Measurements from ENCODE around the gene SLC7A5.
A peak's percentile ranks its signal among the peaks of the same experiment; 100 is the strongest.
"Not testable (repeated sequence)": the region's sequence is repeated elsewhere in the genome, so short reads cannot be mapped to it uniquely, and the experiment has no call there.

The SLC7A5 gene

DNA sequence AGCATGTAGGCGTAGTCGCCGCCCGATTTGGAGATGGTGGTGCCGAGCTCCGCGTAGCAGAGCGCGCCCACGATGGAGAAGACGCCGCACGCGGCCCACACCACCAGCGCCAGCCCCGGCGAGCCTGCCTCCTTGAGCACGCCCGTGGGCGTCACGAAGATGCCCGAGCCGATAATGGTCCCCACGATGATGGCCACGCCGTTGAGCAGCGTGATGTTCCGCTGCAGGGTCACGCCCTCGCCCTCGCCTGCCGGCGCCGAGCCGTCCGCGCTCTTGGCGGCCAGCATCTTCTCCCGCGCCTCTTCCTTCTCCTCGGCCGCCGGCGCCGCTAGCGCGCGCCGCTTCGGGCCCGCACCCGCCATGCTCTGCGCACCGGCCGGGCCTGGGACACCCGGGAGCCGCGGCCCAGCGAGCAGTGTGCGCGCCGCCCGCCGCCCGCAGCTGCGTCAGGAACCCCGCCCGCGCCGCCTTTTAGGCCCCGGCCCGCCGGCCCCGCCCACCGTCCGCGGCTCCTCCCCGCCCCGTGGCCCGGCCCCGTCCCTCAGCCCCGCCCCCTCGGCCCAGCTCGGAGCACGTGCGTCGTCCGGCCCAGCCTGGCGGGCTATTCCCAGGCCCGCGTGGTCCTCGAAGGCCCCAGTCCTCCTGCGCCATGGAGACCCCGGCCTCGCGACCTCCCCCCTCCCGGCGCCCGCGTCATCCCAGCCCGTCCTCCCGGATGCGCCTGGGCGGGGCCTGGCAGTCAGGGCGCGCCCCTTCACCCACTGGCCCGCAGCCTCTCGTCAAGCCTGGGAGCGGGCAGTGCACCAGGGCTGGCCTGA, at the start of gene SLC7A5:
SLC7A5 (minus strand) TSS at position 447 of the 818 bp plus-strand sequence; CDS start at position 362, 85 bp downstream.
- DNase-seq = peak; percentile 89

DNA sequence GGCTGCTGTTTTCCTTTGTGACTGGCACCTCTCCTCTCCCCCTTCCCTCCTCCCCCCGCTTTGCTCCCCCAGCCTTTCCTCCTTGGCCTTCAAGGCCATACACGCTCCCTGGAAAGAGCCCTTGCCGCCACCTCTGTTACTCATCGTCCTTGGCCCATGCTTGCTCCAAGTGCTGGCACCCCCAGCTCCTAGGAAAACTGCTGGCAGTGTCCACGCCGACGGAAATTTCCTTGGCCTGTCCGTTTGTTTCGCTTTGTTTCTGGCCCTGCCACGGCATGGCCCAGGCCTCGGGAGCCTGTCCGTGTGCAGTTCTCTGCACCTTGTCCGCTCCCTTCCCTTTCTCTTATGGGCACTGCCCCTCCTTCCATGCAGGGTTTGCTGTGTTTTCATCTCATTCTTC, 49.0 kb upstream of the SLC7A5 start:
- DNase-seq = no peak

DNA sequence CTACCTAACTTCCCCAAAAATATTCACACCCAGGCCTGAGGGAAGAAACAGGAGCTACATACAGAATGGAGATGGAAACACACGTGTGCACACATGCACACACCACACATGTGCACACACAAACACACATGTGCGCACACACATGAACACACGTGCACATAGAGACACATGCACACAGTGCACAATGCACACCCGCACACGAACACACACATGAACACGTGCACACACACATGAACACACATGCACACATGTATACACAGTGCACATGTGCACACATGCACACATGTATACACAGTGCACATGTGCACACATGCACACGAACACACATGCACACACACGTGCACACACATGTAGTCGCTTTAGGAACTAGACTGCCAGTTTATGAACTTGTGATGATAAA, 48.2 kb upstream of the SLC7A5 start:
- DNase-seq = no peak

DNA sequence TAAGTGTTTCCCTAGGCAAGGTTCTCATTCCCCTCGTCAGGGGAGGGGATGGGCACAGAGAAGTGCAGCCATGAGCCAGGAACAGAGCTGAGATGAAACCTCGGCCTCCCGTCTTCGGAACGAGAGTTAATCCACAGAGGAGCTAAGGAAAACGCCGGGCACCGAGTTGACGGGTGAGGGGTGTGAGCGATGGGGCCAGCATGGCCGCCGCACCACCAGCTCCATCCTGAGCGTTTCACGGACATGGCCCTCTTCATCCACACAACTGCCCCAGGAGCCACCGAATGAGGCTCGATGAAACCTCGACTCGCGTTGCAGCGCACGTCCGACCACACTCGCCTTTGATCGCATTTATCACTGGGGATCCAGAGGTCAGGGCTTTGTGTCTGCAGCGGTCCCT, 45.5 kb upstream of the SLC7A5 start:
- DNase-seq = no peak

DNA sequence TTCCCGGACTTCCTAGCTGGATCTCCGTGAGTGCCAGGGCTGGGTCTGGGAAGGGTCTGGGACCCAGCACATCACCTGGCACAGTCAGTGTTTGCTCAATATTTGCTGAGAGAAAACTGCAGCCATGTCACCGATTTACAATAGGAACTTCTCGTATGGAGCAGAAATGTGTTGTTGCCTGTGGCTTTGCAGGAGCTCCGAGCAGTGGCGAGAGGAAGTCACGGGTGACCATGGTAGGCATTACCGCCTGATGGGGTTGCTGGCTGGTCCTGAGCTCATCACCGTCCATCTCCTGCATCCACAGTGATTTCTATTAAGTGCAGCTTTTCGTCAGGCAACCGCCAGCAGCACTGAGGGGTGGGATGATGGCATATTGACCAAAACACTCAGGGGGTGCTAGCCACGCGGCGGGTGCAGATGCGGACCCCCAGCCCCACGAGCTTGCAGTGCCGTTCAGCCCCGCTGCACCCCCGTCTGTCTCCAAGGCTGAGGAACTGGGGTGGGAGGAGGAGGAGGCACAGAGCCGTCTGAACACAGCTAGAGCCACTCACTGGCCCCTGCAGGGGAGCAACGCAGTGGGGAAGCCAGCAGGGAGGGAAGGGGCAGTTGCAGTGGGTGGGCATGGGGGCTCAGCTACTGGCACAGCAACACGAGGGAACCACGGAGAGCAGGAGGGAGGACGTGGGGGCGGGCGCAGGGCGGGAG, 44.9 kb upstream of the SLC7A5 start:
- DNase-seq = not testable (repeated sequence)

DNA sequence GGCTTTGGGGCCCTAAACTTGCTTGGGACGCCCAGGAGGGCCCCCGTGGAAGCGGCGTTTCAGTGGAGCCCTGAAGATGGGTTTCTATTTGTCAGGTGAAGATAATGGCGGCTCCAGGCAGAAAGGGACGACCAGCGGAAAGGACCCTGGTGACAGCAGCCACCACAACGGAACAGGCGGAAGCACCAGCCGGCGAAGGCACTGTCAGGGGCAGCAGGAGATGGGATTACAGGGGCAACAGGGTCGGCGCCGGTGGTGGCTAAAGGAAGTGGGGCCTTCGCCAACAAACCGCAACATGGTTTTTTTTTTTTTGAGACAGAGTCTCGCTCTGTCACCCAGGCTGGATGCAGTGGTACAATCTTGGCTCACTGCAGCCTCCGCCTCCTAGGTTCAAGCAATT, 43.4 kb upstream of the SLC7A5 start:
- DNase-seq = not testable (repeated sequence)

DNA sequence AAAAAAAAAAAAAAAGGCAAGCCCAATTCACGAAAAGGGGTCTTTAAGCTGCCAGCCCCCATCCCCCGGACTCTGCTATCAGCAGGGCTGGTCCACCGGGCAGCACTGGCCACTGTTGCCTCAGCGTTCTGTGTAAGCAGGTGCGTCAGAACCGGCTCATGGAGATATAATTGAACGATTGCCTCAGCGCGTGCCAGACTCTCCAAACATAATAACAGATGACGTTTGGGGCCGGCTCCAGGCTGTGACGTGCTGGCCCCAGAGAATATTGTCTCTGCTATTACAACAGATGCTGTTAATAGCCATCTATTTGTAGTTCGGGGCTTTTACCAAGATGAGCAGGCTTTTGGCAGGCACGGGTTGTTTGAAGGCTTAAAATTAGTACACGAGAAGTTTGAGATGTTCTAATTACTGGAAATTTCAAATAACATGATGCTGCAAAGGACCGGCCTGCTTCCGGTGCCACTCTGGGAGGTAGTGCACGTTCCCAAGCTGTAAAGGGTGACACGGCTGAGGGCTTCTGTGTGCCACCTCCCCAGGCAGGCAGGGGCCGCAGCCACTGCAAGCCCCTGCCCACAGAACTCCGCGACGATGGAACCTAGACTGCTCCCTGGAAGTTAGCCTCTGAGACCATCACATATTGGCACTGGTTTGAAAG, 41.9 kb upstream of the SLC7A5 start:
- DNase-seq = not testable (repeated sequence)

DNA sequence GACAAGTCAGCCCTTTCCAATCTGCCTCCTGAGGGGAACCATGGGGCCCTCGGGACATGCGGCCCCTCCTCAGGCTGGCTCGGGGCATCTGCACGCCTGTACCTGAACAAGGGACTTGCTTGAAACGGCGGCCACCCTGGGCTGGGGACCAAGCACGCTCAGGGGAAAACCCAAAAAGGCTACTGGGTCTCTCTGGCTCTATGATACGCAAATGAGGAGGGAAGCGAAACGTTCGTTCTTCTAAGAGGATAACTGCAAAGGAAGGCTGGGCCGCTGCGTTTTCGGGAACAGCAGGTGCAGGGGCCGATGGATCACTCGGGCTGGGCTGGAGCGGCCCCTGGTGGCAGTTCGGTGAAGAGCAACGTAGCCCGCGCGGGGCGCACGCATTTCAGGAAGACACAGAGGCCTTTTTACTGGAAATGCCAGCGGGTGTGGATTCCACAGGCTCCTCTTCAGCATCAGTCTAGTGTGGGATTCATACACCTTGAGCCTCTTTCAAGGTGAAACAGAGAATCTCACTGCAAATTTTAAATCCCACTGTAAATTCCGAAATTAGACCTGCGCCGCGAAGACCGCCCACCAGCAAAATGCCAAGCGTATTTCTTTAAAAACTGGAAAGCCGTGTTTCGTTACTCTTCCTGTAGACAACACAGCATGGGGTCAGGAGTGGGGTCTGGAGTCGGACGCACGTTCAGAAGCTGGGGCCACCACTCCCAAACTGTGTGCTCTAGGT, 40.1 kb upstream of the SLC7A5 start:
- DNase-seq = peak; percentile 77

DNA sequence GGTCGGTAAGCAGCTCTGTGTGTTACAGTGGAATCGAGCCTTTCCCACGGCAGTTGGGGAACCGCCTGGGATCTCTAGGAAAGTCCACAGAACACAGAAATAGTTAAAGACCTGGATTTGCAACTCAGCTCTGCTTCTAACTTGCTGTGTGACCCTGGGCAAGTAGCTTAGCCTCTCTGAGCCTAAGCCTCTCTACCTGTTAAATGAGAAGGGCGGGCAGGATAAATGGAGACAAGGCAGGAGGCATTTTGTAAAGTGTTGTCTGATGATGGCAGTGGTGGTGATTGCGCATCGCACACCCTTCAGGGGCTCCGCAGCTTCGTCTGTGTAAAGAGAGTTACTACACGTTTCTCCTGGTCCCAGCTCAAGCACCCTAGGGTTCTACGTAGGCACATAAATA, 38.8 kb upstream of the SLC7A5 start:
- DNase-seq = not testable (repeated sequence)

DNA sequence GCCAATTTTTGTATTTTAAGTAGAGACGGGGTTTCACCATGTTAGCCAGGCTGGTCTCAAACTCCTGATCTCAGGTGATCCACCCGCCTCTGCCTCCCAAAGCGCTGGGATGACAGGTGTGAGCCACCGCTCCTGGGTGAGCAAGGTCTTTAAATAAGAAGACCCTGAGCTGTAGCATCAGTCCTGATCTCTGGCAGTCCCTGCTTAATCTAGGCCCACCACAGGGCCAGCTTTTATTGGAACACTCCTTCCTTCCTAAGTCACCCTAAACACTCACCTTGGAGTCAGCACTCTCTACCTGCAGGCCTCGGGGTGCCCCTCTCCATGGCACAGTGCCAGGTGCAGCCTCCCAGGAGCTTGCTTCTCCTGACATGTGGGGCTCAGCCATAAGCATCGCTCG, 36.2 kb upstream of the SLC7A5 start:
- not testable (repeated sequence) for DNase-seq

DNA sequence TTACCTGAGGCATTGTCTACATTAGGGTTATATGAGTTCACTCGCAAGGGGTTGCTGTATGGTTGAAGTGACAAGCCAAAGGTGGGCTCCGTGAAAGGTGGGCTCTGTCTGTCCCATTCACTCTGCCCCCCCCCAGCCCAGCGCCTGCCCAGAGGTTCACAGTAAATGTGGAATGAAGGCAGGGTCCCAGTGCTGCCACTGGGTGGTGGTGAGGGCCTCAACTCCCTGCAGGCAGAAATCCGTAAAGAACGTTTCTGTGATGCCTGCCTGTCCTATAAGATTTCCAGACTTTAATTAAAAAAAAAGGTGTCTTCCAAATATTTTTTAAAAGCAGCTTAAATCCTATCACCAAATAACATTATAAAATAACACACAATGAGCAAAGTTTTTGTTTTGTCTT, 35.7 kb upstream of the SLC7A5 start:
- DNase-seq = not testable (repeated sequence)

DNA sequence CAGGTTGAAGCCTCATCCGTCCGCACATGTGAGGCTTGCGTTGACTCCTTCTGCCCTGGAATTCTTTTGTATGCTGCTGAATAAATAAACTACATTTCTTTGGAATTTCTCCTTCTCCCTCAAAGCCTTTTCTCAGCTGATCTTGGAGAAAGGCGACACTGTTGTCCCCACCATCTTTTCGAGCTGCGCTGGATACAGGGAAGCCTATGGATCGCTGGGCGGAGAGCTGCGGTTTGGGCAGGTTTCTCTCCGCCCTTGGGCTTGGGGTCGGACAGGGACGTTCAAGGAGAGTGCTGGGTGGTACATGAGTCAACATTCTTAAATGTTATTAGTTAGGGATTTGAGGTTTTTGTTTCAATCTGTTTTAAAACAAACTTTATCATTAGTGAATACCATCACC, 31.2 kb upstream of the SLC7A5 start:
- DNase-seq = not testable (repeated sequence)

DNA sequence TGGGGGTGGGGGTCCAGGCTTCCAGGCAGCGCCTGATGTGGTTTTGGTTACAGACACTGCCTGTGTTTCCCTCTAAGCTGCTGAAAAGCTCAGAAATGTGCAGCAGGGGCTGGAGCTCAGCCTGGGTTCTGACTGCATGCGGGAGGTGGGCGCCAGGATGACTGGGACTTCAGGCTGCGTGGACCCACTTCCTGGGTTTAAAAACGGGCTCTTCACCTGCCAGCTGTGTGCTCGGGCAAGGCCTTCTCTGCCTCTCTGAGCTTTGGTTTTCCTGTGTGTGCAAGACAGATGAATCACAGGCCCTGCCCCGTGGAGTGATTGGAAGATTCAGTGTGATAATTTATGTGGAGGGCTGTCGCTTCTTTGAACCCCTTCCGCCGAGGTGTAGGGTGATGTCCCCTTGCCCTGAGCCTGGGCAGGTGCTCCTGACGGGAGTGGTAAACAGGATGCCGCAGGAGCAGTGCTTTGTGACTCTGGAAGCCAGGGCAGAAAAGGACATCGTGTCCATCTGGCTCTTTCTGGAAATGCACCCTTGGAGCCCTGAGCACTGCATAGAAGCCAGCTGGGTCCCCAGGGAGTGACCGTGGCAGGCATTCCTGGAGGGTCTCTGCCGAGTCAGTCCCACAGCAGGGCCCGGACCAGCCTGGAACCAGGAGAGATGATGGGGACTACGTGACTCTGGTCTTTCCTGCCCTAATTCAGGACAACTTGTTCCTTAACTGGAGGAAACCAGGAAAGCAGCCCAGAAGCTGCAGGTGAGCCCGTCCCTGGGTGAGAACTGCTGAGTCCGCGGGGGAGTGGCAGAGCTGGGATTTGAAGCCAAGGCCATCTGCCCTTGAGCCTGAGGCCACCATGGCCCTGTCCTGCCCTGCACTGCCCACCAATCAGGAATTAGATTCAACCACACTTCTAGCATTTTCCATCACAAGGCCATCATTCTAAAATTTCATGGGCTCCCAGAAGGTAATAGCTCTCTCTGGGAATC, 28.5 kb upstream of the SLC7A5 start:
- peak; percentile 32 for DNase-seq

DNA sequence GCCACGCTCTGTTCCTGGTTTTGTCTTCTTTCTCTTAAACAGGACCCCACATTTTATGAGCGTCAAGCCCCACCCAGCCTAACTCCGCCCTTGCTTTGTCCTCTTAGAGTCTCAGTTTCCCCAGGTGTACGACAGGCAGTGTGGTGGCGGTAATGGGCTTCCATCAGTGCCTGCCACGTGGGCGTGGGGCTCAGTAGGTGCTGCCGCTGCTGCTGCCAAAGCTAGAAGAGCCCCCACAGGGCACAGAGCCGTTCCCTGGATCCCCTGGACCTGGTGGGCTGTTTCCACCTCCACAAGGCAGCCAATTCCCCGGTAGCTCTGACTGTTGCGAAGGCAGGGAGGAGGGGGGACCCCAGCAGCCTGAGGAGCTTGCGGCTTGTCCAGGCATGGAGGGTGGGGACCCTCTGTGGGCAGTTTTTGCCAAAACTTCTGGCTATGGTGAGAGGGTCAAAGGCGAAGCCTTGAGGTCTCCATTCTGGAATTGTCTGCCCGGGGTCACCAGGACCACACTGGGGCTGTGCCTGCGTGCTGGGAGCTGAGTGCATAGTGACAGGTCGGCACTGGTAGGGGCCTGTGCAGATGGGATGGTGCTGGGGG, 27.7 kb upstream of the SLC7A5 start:
- DNase-seq = not testable (repeated sequence)

DNA sequence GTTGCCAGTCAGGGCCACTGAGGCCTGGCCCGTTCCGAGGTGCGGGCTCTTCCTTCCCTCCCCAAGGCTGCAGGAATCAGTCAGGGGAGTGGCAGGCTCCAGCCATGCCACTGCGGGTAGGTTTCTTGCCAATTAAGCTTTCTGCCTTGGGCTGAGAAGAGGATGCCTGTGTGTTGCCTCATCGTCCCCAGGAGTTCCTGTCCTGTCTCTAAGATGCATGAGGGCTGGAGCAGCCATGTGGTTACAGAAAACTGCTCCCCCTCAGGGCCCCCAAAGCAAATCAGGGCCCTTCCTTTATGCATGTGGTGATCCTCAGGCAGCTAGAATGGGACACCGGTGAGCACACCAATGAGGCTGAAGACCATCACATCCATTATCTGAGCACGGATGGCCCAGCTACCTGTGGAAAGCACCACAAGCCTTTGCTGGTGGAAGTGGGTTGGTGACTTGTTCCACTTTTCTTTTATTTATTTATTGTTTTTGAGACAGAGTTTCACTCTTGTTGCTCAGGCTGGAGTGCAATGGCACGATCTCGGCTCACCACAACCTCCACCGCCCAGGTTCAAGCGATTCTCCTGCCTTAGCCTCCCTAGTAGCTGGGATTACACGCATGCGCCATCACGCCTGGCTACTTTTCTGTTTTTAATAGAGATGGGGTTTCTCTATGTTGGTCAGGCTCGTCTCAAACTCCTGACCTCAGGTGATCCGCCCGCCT, 27.0 kb upstream of the SLC7A5 start:
- DNase-seq = not testable (repeated sequence)

DNA sequence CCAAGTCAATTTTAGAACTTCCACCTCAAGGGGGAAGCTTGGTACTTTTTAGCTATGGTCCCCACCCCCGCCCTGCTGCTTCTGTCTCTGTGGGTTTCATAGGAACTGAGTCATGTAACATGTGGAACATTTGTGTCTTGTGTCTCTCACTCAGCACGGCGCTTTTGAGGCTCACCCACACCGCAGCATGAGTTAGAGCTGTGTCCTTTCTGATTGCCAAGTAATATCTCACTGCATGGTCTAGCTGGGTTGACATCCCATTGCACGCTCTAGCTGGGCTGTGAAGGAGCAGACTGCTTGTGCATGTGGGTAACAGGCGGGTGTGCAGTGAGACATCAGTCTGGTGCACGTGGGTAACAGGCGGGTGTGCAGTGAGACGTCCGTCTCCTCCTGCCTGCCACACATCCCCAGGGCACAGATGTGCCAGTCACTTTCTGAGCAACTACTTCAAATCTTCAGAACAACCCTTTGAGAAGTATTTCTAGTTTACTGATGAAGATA, 26.4 kb upstream of the SLC7A5 start:
- DNase-seq = peak; percentile 46

DNA sequence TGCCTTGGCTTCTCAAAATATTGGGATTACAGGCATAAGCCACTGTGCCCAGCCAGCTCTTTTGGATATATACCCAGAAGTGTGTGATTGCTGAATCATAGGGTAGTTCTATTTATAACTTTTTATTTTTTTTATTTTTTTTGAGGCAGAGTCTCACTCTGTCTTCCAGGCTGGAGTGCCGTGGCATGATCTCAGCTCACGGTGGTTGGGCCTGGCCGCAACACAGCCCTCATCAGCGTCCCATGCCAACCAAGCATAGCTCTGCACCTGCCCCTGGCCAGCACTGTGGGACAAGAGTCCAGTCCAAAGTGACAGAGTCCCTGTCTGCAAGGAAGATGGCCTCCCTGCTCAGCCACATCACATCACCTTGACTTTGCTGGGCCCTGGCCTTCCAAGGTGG, 24.7 kb upstream of the SLC7A5 start:
- not testable (repeated sequence) for DNase-seq

DNA sequence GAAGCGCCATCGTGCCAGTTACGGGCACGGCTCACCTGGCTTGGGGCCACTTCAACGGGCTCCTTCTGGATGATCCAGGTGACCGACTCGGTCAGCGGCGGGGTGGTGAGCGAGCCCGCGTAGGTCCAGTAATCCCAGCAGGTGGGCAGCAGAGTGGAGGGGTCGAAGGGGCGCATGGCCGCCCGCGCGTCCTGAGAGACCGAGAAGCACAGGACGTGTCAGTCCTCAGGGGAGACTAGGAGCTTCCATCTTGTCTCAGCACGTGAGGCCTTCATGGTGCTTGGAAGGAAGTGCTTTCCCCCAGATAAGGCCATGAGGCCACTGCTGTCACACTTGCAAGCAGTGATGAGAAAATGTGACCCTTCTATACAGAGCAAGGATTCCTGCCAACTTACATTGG, 22.5 kb upstream of the SLC7A5 start:
- no peak for DNase-seq

DNA sequence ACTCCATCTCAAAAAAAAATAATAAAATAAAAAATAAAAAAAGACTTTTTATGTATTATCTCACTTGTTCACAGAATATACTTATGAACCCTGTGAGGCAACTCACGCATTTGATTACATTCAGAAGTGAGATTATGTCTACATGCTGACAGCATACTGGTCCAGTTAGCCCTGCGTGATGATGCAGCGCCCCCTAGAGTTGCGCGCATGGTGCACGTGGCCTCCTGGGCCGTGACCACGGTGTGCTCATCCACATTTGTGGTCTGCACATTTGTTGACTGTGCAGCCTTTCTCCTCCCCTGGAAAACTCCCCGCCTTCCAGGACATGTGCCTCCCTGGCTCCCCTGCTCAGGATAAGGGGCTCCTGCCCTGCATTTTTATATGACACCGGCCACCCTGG, 20.5 kb upstream of the SLC7A5 start:
- DNase-seq = not testable (repeated sequence)

DNA sequence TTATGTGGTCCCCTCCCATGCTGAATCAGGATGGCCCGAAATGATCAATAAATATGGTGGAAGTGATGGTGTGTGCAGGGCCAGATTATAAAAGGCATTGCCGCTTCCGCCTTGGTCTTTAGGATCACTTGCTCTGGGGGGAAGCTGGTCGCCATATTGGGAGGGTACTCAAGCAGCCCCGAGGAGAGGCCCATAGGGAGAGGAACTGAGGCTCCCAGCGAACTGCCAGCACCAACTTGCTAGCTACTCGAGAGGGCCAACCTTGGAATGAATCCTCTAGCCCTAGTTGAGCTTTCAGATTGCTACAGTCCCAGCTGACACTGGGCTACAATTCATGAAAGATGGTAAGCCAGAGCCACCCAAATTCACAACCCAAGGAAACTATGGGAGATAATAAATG, 19.0 kb upstream of the SLC7A5 start:
- not testable (repeated sequence) for DNase-seq
